ENCODE data around the gene WDR88.
"Not testable (repeated sequence)": the region's sequence is repeated elsewhere in the genome, so short reads cannot be mapped to it uniquely, and the experiment has no call there.

WDR88 gene

GRCh38 chr19:33214596-33214995 is 82.7 kb downstream of the WDR88 start:
- no peak for DNase-seq

- no peak for DNase-seq
These were observed 83.7 kb downstream of the WDR88 start for GRCh38 chr19:33215438-33216197.

GRCh38 chr19:33216198-33216830 is 84.4 kb downstream of the WDR88 start:
- no peak for DNase-seq

DNA sequence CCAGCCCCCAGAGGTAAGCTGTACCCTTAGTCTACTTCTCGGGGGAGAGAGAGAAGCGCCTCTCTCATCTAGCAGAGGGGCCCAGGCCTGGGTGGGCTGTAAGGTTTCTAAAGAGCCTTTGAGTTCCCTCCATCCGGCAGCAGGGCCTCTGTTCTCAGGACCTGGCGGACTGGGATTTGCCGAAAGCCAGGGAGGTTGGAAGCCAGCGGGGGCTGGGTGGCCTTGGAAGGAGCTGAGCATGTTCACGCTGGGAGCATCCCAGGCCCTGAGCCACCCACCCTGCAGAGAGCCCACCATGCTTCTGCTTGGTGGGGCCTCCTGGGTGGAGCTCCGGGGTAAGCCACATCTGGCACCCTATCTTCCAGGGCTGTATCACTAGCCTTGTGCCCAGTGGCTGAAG is 86.0 kb downstream of the WDR88 start:
- DNase-seq, result no peak

- no peak for DNase-seq
These were observed 87.4 kb downstream of the WDR88 start for GRCh38 chr19:33219261-33219815.

- no peak for DNase-seq
These were observed 88.2 kb downstream of the WDR88 start for GRCh38 chr19:33220115-33220514.

DNA sequence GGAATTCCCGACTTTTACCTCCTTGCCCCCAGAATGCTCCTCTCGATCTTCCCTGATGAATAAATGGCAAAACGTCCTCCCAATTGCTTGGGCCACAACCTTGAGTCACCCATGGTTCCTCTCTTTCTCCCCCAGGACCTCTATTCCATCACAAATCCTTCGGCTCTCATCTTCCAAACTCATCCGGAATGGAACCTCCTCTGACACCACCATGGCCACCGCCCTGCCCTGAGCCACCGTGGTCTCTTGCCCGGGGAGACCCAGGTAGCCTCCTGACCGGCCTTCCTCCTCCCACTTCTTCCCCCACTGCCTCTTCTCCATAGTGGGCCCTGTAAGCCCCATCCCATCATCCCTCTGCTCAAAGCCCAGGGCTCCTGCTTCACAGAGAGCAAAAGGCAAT is 88.8 kb downstream of the WDR88 start:
- no peak for DNase-seq

- no peak for DNase-seq
These were observed 89.7 kb downstream of the WDR88 start for GRCh38 chr19:33221638-33222037.

DNA sequence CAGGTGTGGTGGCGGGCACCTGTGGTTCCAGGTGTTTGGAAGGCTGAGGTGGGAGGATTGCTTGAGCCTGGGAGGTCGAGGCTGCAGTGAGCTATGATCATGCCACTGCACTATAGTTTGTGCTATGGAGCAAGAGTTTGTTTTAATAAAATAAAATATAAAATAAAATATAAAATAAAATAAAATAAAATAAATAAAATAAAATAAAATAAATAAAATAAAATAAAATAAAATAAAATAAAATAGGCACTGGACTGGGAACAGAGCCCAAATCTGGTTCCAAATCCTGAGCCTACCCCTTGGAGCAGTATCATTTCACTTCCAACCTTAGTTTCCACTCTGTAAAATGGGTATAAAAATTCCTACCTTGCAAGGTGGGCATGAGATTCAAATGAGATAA is 90.3 kb downstream of the WDR88 start:
- DNase-seq, result not testable (repeated sequence)

DNA sequence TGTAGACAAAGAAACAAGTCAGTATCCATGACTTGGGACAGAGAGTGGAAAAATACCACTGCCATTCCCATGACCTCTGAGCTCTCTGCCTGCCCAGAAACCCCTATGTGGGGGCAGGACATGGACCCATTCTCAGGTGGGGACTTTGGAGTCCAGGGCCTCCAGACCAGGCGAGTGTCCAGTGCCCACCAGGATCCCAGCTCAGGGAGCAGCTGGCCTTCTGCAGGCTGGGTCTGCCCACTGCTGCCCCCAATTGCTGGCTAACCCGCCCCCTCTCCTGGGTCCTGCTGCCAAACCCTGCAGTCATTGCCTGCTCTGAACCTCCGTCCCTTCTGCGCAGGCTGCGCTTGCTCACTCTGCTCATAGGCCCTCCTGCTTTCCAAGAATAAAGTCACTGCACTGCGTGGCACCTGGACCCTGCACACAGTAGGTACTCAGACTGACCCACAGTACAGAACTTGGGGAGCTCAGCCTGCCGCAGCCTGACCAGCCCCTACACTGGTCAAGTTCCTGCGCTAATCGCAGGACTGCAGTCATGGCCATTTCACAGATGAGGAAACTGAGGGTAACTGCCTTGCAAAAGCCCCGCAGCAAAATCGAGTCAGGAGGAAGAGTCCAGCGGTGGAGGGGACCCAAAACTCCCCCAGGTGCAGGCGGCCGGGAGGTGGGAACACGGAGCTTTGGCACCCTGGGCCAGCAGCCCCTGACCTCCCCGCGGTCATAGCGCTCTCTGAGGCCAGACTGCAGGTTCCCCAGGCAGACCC is 93.0 kb downstream of the WDR88 start:
- DNase-seq, result no peak

Data from T-helper 2 cell (primary cell).